Keratinocyte (primary cell): ENCODE data around the gene CFAP46.

Experiments
- EZH2 ChIP-seq: IDR thresholded peaks from one replicate; pipeline ENCODE4 v1.6.1; 2012; ENCODE audit warnings: inconsistent platforms, mild to moderate bottlenecking, low read length, moderate library complexity
- TF ChIP-seq, protein P1 (sequence below), 3 experiments: IDR thresholded peaks in 1 of 3; conservative IDR thresholded peaks in 1 of 3; optimal IDR thresholded peaks in 1 of 3; 2 replicates in 2 of 3; 3 replicates in 1 of 3; pipeline versions ENCODE3 to v1.5.1; 2011; ENCODE audit warnings: low read length in 3 of 3, mild to moderate bottlenecking in 3 of 3, moderate library complexity in 2 of 3, control low read depth in 1 of 3, inconsistent platforms in 1 of 3; ENCODE audit not compliant: insufficient read depth in 2 of 3; ENCODE audit errors: extremely low read depth in 1 of 3

DNA sequence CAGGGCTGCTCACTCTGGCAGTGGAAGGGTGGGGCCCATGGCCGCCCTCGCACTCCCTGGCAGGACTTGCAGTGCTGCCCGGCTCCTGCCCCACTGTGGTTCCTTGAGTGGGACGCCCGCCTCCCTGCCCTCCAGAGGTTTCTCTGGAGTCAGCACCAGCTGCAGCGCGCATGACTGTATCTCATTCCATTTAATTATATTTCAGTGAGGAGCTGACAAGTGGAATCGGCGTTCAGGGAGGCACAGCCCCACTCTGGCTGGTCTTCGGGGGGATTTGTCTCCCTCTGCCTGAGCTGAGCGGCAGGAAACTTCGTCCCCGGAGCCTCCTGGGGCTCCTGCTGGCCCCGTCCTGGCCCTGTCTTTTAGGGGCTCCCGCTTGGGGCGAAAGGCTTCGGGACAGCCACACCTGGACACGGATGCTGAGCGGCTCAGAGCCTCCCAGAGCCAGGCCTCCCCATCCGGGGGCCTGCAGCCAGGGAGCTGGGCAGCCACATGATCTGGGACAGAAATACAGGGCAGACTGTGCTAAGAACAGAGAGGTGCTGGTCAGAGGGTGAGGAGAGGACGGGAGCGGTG lies 81.2 kb downstream of the CFAP46 start:
- TF ChIP-seq, protein P1, sequence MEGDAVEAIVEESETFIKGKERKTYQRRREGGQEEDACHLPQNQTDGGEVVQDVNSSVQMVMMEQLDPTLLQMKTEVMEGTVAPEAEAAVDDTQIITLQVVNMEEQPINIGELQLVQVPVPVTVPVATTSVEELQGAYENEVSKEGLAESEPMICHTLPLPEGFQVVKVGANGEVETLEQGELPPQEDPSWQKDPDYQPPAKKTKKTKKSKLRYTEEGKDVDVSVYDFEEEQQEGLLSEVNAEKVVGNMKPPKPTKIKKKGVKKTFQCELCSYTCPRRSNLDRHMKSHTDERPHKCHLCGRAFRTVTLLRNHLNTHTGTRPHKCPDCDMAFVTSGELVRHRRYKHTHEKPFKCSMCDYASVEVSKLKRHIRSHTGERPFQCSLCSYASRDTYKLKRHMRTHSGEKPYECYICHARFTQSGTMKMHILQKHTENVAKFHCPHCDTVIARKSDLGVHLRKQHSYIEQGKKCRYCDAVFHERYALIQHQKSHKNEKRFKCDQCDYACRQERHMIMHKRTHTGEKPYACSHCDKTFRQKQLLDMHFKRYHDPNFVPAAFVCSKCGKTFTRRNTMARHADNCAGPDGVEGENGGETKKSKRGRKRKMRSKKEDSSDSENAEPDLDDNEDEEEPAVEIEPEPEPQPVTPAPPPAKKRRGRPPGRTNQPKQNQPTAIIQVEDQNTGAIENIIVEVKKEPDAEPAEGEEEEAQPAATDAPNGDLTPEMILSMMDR (optimal IDR thresholded peaks at IDR 0.05 in 1 of 3, IDR thresholded peaks at IDR 0.05 in 1 of 3, conservative IDR thresholded peaks at IDR 0.05 in 1 of 3; ENCODE audit: extremely low read depth in 1 of 3, insufficient read depth in 2 of 3, low read length in 3 of 3), result no peak
- TF ChIP-seq EZH2, result no peak
